Measurements from ENCODE around the gene ABCC2.

DNA sequence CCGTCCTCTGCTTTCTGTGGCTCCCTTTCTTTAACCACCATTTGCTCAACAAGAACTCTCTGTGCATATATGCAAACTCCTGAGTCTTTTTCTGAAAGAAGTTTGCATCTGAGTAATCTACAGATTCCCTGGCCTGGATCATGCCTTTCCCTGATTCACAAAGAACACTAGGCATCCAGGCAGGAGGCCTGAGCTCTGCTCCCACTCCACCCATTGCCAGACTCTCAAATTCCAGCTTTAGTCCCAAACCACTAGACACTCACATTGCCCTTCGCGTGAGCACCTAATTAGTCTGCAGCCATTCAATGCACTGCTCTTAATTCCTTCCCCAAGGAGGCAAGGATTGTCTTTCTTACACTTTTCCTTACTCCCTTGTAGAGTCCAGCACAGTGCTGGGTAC lies 60.9 kb downstream of the ABCC2 start:
- TF ChIP-seq POLR2A (IDR thresholded peaks at IDR 0.05) (no peak), CTCF (IDR thresholded peaks at IDR 0.05) (no peak)
